GM23338 (cell line): ENCODE measurements around the gene PDIA5. TPM values are rescaled to one million over a fixed set of nuclear protein-coding genes. Genes with fewer than 3 reads are reported as not detected.

ENCODE experiments used
- ATAC-seq: fragments of 200-7000 bp; cut with Tn5 transposase; 3 replicates; pipeline ENCODE4 v1.9.1; 2020
- DNase-seq: peaks from one replicate; pipeline ENCODE4 v3.0.0-alpha.2; 2015; ENCODE audit warnings: low spot score
- H2AFZ ChIP-seq: fragments of 200-600 bp; sonication (generic); 2 replicates; pipeline ENCODE4 v1.8.0; 2016; ENCODE audit warnings: antibody characterized with exemption, mild to moderate bottlenecking, moderate library complexity
- H3F3A ChIP-seq: fragments of 200-600 bp; sonication (generic); replicated peaks from 2 replicates; pipeline ENCODE4 v1.8.0; 2017; ENCODE audit warnings: antibody characterized with exemption, mixed run types, low read depth
- H3K27ac ChIP-seq: fragments of 200-600 bp; sonication (generic); 2 replicates; pipeline ENCODE4 v1.6.1; 2016; ENCODE audit warnings: low read depth
- H3K27me3 ChIP-seq: fragments of 200-600 bp; sonication (generic); 2 replicates; pipeline ENCODE4 v1.8.0; 2016; ENCODE audit warnings: mild to moderate bottlenecking, mixed run types, moderate library complexity; ENCODE audit not compliant: insufficient read depth
- H3K36me3 ChIP-seq: fragments of 200-600 bp; sonication (generic); 2 replicates; pipeline ENCODE4 v1.8.0; 2016; ENCODE audit warnings: mild to moderate bottlenecking; ENCODE audit not compliant: insufficient read depth
- H3K4me1 ChIP-seq: fragments of 200-600 bp; sonication (generic); 2 replicates; pipeline ENCODE4 v1.8.0; 2016; ENCODE audit warnings: mild to moderate bottlenecking, moderate library complexity; ENCODE audit not compliant: insufficient read depth
- H3K4me2 ChIP-seq: fragments of 200-600 bp; sonication (generic); 2 replicates; pipeline ENCODE4 v1.7.1; 2017; ENCODE audit warnings: mixed run types
- H3K4me3 ChIP-seq: fragments of 200-600 bp; sonication (generic); 2 replicates; pipeline ENCODE4 v1.6.1; 2016; ENCODE audit warnings: mixed run types
- H3K79me2 ChIP-seq: fragments of 200-600 bp; sonication (generic); replicated peaks from 2 replicates; pipeline ENCODE4 v1.8.0; 2017; ENCODE audit warnings: mild to moderate bottlenecking; ENCODE audit not compliant: insufficient read depth
- H3K9me2 ChIP-seq: fragments of 200-600 bp; sonication (generic); 2 replicates; pipeline ENCODE4 v1.8.0; 2017; ENCODE audit not compliant: insufficient read depth
- H4K20me1 ChIP-seq: fragments of 200-600 bp; sonication (generic); replicated peaks from 2 replicates; pipeline ENCODE4 v1.8.0; 2017; ENCODE audit warnings: mild to moderate bottlenecking; ENCODE audit not compliant: insufficient read depth
- H3K27ac Mint-ChIP-seq: 2 replicates; pipeline ENCODE4 v1.8.0; 2020; ENCODE audit warnings: inconsistent platforms, mild to moderate bottlenecking, moderate library complexity, mixed read lengths
- H3K27me3 Mint-ChIP-seq: 3 replicates; pipeline ENCODE4 v1.8.0; 2022; ENCODE audit warnings: low read depth, mild to moderate bottlenecking, moderate library complexity, mixed read lengths, inconsistent platforms; ENCODE audit not compliant: insufficient read depth, poor library complexity
- H3K36me3 Mint-ChIP-seq: 3 replicates; pipeline ENCODE4 v1.8.0; 2021; ENCODE audit warnings: low read depth, mild to moderate bottlenecking, inconsistent platforms, moderate library complexity, mixed read lengths
- H3K4me1 Mint-ChIP-seq: 3 replicates; pipeline ENCODE4 v1.8.0; 2020; ENCODE audit warnings: mild to moderate bottlenecking, inconsistent platforms, mixed read lengths
- H3K4me3 Mint-ChIP-seq: 3 replicates; pipeline ENCODE4 v1.8.0; 2021; ENCODE audit warnings: moderate library complexity, mild to moderate bottlenecking, inconsistent platforms, mixed read lengths
- H3K9me3 Mint-ChIP-seq: 3 replicates; pipeline ENCODE4 v1.8.0; 2020; ENCODE audit warnings: moderate library complexity, mild to moderate bottlenecking, inconsistent platforms, mixed read lengths
- CREB1 ChIP-seq: fragments of 250-450 bp; sonication (Bioruptor Pico); IDR thresholded peaks from 2 replicates; pipeline ENCODE4 v1.5.0; 2020; ENCODE audit warnings: low read depth, mild to moderate bottlenecking, moderate library complexity
- CTCF ChIP-seq, 2 experiments: fragments of 200-600 bp in 1 of 2; sonication (generic) in 1 of 2; conservative IDR thresholded peaks; 2 replicates each; pipeline versions ENCODE4 v1.5.1 to v1.6.1; 2016 to 2017; ENCODE audit warnings: antibody characterized with exemption in 2 of 2, low read depth in 2 of 2, mild to moderate bottlenecking in 2 of 2, moderate library complexity in 1 of 2
- EZH2 ChIP-seq: fragments of 200-600 bp; sonication (generic); IDR thresholded peaks from one replicate; pipeline ENCODE4 v1.8.0; 2017; ENCODE audit warnings: antibody characterized with exemption, mild to moderate bottlenecking, low read depth; ENCODE audit not compliant: unreplicated experiment
- EZH2phosphoT487 ChIP-seq: fragments of 200-600 bp; sonication (generic); IDR thresholded peaks from one replicate; pipeline ENCODE4 v1.8.1; 2018; ENCODE audit warnings: antibody characterized with exemption; ENCODE audit not compliant: unreplicated experiment
- JUNB ChIP-seq: IDR thresholded peaks from one replicate; pipeline ENCODE4 v1.6.1; 2016; ENCODE audit warnings: antibody characterized with exemption; ENCODE audit not compliant: unreplicated experiment
- NANOG ChIP-seq: IDR thresholded peaks from 2 replicates; pipeline ENCODE4 v1.6.1; 2016; ENCODE audit warnings: antibody characterized with exemption, borderline replicate concordance
- POLR2AphosphoS5 ChIP-seq: IDR thresholded peaks from 2 replicates; pipeline ENCODE4 v1.6.1; 2016; ENCODE audit warnings: antibody characterized with exemption, low read depth
- STAT1 ChIP-seq: IDR thresholded peaks from one replicate; pipeline ENCODE4 v1.6.1; 2016; ENCODE audit warnings: antibody characterized with exemption; ENCODE audit not compliant: unreplicated experiment
- ZNF114 ChIP-seq: fragments of 250-450 bp; sonication (Bioruptor Pico); IDR thresholded peaks from 2 replicates; pipeline ENCODE4 v1.5.0; 2020; ENCODE audit warnings: mild to moderate bottlenecking, moderate library complexity
- ZNF331 ChIP-seq: fragments of 250-450 bp; sonication (Bioruptor Pico); IDR thresholded peaks from 2 replicates; pipeline ENCODE4 v1.5.0; 2020; ENCODE audit warnings: low read depth, mild to moderate bottlenecking, moderate library complexity
- polyA plus RNA-seq: library from polyadenylated mRNA; unstranded; fragments of >200 nt; fragmentation: Nextera tagmentation; extraction: Ambion mirVana; gene quantifications from 2 replicates; pipeline ENCODE4 v1.2.1, GENCODE V29; 2016
- total RNA-seq: library from RNA; depleted of rRNA; stranded (reverse); fragments of >200 nt; shearing (Covaris generic); gene quantifications from 2 replicates; pipeline ENCODE4 v1.2.3, GENCODE V29; 2014
- TF ChIP-seq, protein P1 (sequence below): IDR thresholded peaks from one replicate; pipeline ENCODE4 v1.6.1; 2018; ENCODE audit warnings: antibody characterized with exemption; ENCODE audit not compliant: unreplicated experiment
- TF ChIP-seq, protein P2 (sequence below): IDR thresholded peaks from 2 replicates; pipeline ENCODE4 v1.6.1; 2016; ENCODE audit warnings: antibody characterized with exemption
- TF ChIP-seq, protein P3 (sequence below): fragments of 250-450 bp; sonication (Bioruptor Pico); IDR thresholded peaks from 2 replicates; pipeline ENCODE4 v1.5.0; 2020; ENCODE audit warnings: mild to moderate bottlenecking, moderate library complexity

Gene PDIA5
- total and polyA plus RNA-seq, 2 experiments from 2014 or later, result 22.9 to 28.1 TPM

- H3K4me1 Mint-ChIP-seq, result peaks cover 8% of the 10 kb centered on the region
- Histone ChIP-seq H3K4me2 (no peak overlapping the region), H3K9me2 (no peaks in the 10 kb centered on the region), H4K20me1 (no peaks in the 10 kb centered on the region), H3F3A (no peaks in the 10 kb centered on the region), H3K27me3 (0 out of 2 replicates have a peak, but pooled peaks cover 4% of the 10 kb centered on the region), H3K79me2 (no peaks in the 10 kb centered on the region), H3K4me1 (no peaks in the 10 kb centered on the region; the same call in 1 of the 2 replicates), H3K27ac (no peak overlapping the region), H3K4me3 (no peak overlapping the region), H3K36me3 (no peaks in the 10 kb centered on the region), H2AFZ (no peak overlapping the region)
- TF ChIP-seq, protein P1, sequence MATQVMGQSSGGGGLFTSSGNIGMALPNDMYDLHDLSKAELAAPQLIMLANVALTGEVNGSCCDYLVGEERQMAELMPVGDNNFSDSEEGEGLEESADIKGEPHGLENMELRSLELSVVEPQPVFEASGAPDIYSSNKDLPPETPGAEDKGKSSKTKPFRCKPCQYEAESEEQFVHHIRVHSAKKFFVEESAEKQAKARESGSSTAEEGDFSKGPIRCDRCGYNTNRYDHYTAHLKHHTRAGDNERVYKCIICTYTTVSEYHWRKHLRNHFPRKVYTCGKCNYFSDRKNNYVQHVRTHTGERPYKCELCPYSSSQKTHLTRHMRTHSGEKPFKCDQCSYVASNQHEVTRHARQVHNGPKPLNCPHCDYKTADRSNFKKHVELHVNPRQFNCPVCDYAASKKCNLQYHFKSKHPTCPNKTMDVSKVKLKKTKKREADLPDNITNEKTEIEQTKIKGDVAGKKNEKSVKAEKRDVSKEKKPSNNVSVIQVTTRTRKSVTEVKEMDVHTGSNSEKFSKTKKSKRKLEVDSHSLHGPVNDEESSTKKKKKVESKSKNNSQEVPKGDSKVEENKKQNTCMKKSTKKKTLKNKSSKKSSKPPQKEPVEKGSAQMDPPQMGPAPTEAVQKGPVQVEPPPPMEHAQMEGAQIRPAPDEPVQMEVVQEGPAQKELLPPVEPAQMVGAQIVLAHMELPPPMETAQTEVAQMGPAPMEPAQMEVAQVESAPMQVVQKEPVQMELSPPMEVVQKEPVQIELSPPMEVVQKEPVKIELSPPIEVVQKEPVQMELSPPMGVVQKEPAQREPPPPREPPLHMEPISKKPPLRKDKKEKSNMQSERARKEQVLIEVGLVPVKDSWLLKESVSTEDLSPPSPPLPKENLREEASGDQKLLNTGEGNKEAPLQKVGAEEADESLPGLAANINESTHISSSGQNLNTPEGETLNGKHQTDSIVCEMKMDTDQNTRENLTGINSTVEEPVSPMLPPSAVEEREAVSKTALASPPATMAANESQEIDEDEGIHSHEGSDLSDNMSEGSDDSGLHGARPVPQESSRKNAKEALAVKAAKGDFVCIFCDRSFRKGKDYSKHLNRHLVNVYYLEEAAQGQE, result no peak
- TF ChIP-seq, protein P2, sequence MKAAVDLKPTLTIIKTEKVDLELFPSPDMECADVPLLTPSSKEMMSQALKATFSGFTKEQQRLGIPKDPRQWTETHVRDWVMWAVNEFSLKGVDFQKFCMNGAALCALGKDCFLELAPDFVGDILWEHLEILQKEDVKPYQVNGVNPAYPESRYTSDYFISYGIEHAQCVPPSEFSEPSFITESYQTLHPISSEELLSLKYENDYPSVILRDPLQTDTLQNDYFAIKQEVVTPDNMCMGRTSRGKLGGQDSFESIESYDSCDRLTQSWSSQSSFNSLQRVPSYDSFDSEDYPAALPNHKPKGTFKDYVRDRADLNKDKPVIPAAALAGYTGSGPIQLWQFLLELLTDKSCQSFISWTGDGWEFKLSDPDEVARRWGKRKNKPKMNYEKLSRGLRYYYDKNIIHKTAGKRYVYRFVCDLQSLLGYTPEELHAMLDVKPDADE, result no peak
- TF ChIP-seq STAT1, result no peak
- no peak for TF ChIP-seq CREB1 (CRISPR knock-in tag)
- TF ChIP-seq NANOG, result no peak
- TF ChIP-seq, protein P3, sequence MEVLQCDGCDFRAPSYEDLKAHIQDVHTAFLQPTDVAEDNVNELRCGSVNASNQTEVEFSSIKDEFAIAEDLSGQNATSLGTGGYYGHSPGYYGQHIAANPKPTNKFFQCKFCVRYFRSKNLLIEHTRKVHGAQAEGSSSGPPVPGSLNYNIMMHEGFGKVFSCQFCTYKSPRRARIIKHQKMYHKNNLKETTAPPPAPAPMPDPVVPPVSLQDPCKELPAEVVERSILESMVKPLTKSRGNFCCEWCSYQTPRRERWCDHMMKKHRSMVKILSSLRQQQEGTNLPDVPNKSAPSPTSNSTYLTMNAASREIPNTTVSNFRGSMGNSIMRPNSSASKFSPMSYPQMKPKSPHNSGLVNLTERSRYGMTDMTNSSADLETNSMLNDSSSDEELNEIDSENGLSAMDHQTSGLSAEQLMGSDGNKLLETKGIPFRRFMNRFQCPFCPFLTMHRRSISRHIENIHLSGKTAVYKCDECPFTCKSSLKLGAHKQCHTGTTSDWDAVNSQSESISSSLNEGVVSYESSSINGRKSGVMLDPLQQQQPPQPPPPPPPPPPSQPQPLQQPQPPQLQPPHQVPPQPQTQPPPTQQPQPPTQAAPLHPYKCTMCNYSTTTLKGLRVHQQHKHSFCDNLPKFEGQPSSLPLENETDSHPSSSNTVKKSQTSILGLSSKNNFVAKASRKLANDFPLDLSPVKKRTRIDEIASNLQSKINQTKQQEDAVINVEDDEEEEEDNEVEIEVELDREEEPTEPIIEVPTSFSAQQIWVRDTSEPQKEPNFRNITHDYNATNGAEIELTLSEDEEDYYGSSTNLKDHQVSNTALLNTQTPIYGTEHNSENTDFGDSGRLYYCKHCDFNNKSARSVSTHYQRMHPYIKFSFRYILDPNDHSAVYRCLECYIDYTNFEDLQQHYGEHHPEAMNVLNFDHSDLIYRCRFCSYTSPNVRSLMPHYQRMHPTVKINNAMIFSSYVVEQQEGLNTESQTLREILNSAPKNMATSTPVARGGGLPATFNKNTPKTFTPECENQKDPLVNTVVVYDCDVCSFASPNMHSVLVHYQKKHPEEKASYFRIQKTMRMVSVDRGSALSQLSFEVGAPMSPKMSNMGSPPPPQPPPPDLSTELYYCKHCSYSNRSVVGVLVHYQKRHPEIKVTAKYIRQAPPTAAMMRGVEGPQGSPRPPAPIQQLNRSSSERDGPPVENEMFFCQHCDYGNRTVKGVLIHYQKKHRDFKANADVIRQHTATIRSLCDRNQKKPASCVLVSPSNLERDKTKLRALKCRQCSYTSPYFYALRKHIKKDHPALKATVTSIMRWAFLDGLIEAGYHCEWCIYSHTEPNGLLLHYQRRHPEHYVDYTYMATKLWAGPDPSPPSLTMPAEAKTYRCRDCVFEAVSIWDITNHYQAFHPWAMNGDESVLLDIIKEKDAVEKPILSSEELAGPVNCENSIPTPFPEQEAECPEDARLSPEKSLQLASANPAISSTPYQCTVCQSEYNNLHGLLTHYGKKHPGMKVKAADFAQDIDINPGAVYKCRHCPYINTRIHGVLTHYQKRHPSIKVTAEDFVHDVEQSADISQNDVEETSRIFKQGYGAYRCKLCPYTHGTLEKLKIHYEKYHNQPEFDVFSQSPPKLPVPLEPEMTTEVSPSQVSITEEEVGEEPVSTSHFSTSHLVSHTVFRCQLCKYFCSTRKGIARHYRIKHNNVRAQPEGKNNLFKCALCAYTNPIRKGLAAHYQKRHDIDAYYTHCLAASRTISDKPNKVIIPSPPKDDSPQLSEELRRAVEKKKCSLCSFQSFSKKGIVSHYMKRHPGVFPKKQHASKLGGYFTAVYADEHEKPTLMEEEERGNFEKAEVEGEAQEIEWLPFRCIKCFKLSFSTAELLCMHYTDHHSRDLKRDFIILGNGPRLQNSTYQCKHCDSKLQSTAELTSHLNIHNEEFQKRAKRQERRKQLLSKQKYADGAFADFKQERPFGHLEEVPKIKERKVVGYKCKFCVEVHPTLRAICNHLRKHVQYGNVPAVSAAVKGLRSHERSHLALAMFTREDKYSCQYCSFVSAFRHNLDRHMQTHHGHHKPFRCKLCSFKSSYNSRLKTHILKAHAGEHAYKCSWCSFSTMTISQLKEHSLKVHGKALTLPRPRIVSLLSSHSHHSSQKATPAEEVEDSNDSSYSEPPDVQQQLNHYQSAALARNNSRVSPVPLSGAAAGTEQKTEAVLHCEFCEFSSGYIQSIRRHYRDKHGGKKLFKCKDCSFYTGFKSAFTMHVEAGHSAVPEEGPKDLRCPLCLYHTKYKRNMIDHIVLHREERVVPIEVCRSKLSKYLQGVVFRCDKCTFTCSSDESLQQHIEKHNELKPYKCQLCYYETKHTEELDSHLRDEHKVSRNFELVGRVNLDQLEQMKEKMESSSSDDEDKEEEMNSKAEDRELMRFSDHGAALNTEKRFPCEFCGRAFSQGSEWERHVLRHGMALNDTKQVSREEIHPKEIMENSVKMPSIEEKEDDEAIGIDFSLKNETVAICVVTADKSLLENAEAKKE (CRISPR knock-in tag), result no peak
- TF ChIP-seq ZNF331 (CRISPR knock-in tag), result no peak
- TF ChIP-seq ZNF114 (CRISPR knock-in tag), result no peak
- no peak for TF ChIP-seq EZH2
- TF ChIP-seq JUNB, result no peak
- no peak for TF ChIP-seq CTCF (conservative IDR thresholded peaks at IDR 0.05; ENCODE audit: low read depth in 2 of 2)
- no peak for TF ChIP-seq EZH2phosphoT487
- no peak for TF ChIP-seq POLR2AphosphoS5
- H3K9me3 Mint-ChIP-seq, result peaks cover 4% of the 10 kb centered on the region; the same call in 2 of the 3 replicates
- no peak overlapping the region for H3K27ac Mint-ChIP-seq
- H3K36me3 Mint-ChIP-seq, result no peaks in the 10 kb centered on the region; the same call in 2 of the 3 replicates
- ATAC-seq (no peak), DNase-seq (no peak)
- peaks cover 5% of the 10 kb centered on the region for H3K27me3 Mint-ChIP-seq
- H3K4me3 Mint-ChIP-seq, result no peak overlapping the region
Observed at GRCh38 chr3:123060054-123060453, 6.8 kb upstream of the PDIA5 start.
